AG20443 (cell line): ENCODE results near the gene KRTAP22-1.

Experiments used
- DNase-seq: peaks from one replicate; pipeline ENCODE4 v3.0.0; 2012; ENCODE audit warnings: low spot score, mixed read lengths

The KRTAP22-1 gene

DNA sequence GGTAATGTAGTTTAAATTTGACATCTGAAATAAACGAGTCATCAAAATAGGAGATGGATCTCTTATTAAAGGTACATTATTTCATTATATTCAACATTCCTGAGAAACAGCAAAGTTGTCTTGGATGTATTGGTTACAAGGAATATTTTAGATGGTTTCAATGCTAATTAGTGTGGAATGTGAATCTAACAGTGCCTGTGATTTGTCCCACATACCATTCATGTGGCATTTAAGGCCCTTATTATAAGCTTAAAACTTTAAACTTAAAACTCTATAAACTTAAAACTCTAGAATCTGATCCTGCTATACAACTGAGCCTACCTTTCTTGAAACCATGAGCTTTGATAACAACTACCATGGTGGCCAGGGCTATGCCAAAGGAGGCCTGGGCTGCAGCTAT is at the start of gene KRTAP22-1:
TSS of gene KRTAP22-1 (plus strand) at position 301 of the 400 bp plus-strand sequence.
- no peak for DNase-seq

DNA sequence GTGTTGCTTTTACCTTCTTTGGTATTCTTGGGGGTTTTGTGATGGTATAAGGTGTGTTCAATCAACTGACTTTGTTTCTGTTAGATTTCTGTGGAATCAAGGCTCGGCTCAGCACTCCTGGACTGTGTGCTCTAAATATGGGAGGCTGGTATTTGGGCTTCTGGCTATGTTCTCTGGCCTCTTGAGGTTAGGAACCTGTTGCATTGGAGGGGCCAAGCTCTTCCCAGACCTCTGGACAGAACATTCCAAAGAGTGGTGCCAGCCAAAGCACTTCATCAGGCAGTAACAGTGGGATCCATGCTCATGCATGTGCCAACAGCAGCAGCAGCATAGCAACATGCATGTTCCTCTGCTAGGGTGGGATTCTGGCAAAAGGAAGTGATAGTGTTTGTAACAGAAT is 48.1 kb upstream of the KRTAP22-1 start:
- DNase-seq, result no peak

DNA sequence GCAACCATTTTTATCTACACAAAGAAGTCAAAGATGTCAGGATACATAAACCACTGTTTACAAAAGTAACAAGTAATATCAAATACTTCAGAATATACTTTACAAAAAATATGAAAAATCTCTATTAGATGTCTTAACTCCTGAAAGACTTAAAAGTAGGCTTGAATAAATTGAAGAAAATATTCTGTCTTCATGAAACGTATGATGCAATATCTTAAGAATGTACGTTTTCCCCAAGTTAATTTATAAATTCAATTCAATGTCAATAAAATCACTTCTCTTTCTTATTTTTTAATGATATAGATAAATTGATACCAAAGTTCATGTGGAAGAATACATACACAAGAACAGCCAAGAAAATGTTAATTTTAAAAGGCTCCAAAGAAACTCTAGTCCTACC is 45.8 kb upstream of the KRTAP22-1 start:
- no peak for DNase-seq

DNA sequence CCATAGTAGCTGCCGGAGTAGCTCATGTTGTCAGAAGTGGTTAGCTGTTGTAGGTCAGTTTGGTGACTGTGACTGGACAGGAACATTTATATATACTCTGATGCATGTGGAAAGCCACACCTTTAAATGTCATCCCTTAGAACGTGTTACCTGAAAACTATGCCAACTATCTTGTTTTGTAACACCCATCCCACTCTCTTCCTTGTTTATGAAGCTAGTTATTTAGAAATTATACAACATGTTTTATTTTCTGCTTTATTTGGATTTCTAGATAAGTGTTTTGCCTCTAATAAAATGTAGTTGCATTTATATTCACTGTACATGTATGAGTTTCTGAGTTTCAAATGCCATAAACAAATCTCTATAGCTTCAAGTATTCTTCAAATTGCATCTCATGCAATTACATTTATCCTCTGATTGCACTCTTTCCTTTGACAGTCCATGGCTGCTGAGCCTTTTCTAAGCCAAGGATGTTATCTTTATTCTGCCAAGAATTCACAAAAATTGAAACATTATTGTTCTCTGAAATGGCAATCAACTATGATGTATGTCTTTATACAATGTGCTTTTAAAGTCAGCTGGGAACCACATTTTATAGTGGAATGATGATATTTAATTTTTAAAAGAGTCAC is 39.5 kb upstream of the KRTAP22-1 start, which contains the start of gene KRTAP19-7:
TSS of gene KRTAP19-7 (minus strand) at position 51 of the 632 bp plus-strand sequence. CDS start at position 26, 25 bp downstream.
- no peak for DNase-seq

DNA sequence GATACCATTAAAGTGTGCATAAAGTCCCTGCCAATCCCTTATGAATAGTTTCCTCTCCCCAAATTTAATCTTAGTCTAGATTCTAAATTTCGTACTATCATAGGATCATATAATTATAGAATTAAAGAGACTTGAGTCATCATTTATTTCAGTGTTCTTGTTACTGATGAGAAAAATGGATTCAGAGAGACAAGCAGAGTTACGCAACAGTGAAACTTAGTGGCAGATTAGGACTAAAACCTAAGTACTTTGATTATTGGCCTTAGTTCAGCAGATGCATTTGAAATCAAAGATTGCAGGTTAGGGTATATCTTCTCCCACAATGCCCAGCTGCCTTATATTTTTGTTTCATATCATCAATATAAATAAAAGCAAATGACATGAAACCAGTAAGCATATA is 38.9 kb upstream of the KRTAP22-1 start:
- DNase-seq, result no peak

DNA sequence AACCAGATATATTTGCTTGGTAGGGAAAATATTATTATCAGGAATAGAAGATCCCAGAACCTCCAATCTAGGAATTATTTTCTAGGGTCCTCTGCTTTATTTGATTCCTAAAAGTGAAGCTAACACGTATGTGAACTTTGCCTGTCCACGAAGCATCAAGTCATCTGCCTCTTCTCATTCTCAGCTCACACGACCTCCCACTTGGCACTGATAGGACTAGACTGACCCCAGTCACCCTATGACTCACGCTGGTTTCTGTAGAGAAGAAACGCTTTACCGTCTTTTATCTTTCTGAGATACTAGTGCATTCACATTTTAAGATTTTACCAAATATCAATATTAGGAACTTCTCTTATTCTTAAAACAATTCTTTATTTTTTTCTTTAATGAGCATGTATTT is 37.8 kb upstream of the KRTAP22-1 start:
- no peak for DNase-seq

DNA sequence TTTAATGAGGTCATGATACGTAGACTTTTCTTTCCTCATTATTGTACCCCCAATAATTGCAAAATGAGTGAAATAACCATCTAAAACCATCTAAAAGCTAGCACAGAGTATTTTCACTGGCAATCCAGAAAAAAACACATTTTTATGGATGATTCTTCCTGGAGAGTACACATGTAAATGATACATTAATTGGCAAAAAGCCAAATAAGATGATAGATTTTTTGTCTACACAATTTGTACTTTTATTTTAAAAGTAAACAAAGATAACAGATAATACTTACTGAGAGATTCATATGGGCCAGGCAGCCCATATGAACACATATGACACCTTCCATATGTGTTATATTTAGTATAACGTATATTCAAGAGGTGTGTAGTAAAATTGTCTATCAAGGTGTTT is 37.3 kb upstream of the KRTAP22-1 start:
- DNase-seq, result no peak

DNA sequence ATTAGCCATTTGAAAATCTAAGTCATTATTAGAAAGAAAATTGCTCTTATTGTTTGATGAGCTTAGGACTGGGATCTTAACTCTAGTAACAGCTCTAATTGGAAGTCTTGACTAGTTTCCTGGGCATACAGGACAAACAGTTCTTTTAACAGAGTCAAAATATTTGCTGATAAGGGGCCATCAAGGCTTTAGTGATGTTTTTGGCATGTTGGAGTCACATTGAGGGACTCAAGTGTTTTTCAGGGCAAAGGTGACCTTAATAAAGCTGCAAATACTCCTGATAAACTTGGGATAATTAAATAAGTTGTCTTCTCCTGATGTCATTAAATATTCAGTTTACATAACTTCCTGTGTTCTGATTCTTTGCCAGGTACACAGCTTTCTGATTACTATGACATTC is 33.3 kb upstream of the KRTAP22-1 start:
- DNase-seq, result no peak

DNA sequence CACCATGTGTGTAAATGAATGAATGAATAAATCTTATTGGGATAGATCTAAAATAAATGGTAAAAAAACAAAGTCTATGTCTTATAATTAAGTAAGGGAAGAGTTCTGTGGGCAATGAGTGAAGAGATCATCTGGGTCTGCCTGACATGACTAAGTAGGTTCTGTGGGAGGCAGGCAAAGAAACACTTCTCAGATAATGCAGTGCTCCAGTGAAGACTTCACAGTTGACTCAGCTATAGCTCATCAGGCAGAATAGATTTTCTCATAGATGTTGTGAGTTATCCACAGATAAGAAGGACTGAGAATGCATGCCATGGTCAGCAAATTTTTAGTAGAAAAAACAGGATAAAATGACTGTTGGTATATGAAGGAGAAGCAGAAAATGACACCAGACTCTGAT is 23.1 kb upstream of the KRTAP22-1 start:
- no peak for DNase-seq

DNA sequence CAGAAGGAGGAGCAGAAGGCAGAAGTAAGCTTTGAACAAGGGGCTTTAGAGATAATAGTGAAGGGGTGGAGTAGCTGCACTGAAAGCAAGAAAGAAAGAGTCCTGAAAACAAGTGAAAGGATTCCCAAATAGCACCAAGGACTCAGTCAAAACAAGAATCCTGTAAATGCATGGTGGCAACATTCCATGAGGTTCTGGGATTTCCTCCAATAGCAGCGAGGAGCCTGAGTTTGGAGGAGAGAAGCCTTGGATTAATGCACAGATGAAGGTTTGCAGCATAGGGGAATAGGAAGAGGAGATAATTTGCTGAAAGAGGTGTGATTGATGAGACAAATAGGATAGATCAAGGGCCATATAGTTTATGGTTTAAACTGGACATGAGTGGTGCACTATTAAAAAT is 21.5 kb upstream of the KRTAP22-1 start:
- DNase-seq, result no peak

DNA sequence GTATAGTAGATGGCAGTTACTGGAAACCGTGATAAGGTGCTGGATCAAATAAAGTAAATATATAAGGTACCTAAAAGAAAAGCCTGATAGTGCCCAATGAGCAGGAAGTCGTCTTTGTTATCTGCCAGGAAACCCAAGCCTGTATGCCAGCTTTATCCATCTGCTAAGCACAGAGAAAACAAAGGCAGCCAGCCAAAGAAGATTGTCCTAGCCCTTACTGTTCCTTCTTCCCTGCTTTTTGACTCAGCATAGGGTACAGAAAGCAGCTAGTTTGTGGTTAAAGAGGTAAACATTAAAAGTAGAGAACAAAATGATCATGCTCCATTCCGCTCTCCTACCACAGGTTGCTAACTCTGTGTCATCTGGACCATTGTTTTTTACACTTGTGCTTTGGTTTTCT is 20.8 kb upstream of the KRTAP22-1 start:
- no peak for DNase-seq

DNA sequence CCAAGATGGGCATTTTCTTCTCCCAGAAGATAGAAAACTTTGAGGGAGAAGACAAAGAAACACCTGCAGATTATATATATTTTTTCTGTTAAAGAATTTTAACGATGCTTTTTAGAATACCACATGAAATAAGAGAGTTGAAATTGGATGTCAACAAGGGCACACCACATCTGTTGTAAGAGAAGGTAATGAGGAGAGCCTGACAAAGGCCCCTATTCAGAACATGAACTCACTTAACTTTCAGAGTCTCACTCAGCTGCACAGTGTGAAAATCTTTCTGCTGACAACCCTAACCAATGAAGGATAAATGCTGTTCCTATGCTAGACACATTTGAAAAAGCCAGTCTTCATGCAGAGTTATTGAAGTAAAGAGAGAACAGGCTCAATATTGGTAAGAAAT is 18.0 kb upstream of the KRTAP22-1 start:
- DNase-seq, result no peak

DNA sequence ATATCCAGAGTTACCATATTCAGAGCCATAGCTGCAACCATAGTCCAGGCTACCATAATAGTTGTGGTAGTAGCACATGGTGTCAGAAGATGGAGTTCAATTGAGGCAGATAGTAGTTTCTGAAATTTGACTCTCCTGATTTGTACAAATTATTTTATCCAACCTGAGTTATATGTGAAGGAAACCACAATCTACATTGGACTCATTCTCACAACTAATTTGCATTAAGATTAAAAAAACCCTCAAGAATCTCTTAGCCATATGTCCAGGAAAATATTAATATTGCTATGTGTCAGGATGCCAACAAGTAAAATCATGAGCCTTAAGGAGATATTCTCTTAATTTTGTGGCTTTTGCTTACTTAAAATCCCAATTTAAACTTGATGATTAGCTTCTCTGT is 10.6 kb upstream of the KRTAP22-1 start, which contains the start of gene KRTAP22-2:
TSS of gene KRTAP22-2 (minus strand) at position 101 of the 400 bp plus-strand sequence.
- no peak for DNase-seq

DNA sequence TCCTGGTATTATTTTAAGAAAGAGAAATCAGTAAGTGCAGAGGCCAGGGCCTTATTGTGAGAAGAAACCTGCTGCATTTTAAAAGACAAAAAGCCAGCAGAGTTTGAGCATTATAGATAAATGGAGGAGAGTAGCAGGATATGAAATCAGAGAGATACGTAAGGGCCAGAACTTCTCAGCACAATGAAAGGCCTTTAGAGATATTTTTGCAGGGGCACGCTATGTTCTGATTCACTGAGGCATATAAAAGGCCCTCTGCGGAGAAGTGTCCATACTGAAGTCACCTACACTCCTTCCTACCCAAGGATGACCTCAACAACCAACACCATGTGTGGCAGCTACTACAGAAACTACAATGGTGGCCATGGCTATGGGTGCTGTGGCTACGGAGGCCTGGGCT is 8.7 kb upstream of the KRTAP22-1 start, which contains the start of gene KRTAP6-3:
TSS of gene KRTAP6-3 (plus strand) at position 301 of the 400 bp plus-strand sequence. CDS start at position 307, 6 bp downstream.
- DNase-seq, result no peak

DNA sequence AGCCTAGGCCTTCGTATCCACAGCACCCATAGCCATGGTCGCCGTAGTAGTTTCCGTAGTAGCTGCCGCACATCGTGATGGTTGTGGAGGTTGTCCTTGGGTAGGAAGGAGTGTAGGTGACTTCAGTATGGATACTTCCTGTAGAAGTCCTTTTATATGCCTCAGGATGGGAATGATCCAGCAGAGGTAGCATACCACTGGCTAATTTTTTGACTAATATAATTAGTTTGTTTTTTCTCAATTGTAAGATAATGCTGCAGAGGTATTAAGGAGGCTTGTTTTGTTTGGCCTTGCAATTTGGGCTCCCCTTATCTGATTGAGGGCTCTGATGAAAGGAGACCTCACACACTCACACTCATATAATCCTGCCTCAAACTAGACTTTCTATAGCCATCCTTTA is 2.1 kb upstream of the KRTAP22-1 start, which contains the start of gene KRTAP6-2:
TSS of gene KRTAP6-2 (minus strand) at position 101 of the 400 bp plus-strand sequence. CDS start at position 73, 28 bp downstream.
- DNase-seq, result no peak

DNA sequence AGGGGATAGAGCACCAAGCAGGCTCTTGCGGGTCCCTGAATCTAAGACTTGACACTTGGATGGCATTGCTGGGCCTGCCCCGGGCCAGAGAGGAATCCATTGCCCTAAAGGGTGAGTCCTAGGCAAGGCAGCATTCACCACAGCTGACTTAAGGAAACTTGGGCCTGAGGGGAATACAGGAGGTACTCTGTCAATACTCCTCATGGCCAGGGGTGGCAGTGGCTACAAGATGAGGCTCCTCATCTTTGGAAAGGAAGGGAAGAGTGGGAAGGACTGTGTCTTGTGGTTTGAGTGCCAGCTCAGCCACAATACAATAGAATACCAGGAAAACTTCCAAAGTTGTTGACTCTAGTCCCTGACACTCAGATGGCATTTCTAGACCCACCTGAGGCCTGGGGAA is 5.1 kb downstream of the KRTAP22-1 start:
- no peak for DNase-seq

DNA sequence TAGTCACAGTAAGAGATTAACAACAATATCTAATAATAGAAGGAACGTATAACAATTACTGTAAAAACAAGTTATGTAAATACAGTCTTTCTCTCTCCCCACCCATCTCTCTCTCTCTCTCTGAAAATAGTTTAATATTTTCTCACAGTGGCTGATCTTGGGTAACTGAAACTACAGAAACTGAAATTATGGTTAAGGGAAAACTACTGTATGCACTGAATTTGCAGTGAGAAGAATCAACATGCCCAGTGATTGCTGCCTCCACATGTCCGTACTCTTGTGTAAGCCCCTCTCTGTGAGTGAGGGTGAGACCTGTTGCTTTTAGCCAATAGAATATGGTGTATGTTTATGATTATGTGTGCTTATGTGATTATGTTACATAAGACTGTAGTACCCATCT is 11.2 kb downstream of the KRTAP22-1 start:
- no peak for DNase-seq

DNA sequence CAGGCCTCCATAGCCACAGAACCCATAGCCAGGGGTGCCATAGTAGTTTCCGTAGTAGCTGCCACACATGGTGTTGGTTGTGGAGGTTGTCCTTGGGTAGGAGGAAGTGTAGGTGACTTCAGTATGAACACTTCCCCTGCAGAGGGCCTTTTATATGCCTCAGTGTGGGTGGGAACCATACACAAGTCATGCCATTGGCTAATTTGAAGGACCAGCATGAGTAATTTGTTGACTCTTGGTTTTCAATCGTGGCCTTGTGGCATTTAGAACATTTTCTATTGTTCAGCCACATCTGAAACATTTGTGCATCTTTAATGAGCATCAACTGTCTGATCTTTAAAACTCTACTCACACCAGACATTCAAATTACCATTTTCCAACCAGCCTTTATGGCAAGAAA is 12.9 kb downstream of the KRTAP22-1 start, which contains the start of gene KRTAP6-1:
TSS of gene KRTAP6-1 (minus strand) at position 95 of the 400 bp plus-strand sequence. CDS start at position 69, 26 bp downstream.
- DNase-seq, result no peak

DNA sequence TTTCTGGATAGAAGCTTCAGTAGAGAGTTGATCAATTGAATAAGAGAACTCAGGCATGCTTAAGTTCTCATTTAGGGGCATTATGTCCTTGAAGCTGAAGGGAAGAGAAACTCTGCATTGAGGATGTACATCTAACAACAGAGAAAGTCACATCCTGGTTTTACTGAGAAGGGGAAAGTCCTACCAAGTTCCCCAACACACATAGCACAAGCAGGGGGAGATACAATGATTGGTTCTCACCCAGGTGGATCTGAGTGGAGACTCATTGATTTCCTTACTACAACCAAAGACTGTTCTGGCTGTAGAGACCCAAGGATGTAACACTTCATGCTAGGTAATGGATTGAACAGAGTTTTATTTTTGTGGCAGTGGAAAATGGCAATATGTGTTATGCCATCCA is 14.3 kb downstream of the KRTAP22-1 start:
- DNase-seq, result no peak

DNA sequence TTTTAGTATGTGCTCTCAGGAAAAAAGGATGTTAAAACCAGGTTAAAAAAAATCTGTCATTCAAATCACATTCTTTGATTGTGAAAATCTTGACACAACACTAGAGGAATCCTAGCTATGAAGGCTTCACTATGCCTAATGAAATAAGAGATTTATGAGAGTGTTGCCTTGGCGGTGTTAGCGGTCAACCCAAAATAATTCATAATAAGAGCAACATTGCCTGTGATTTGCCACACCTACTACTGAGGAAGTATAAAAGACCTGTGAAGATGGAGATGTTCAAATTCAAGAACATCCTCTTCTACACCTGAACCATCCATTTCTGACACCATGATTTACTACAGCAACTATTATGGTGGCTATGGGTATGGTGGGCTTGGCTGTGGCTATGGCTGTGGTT is 15.2 kb downstream of the KRTAP22-1 start, which contains the start of gene KRTAP20-1:
TSS of gene KRTAP20-1 (plus strand) at position 301 of the 400 bp plus-strand sequence. CDS start at position 331, 30 bp downstream.
- no peak for DNase-seq

DNA sequence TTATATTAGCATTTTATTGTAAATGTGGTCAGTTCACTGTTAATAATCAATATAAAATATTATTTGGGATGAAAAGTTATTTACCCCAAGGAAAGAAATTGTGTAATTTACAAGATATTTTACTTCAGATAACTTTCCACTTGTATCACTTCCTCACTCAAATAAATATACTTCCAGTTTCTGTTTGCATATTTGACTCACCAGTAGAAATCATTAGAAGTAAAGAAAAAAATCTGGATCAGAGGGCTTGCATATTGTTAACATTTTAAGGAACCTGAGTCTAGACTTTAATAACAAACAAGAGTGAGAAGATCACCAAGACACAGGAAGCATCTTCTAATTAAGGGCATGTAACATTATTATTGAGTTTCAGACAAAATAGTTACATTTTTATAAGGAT is 19.2 kb downstream of the KRTAP22-1 start:
- DNase-seq, result no peak

DNA sequence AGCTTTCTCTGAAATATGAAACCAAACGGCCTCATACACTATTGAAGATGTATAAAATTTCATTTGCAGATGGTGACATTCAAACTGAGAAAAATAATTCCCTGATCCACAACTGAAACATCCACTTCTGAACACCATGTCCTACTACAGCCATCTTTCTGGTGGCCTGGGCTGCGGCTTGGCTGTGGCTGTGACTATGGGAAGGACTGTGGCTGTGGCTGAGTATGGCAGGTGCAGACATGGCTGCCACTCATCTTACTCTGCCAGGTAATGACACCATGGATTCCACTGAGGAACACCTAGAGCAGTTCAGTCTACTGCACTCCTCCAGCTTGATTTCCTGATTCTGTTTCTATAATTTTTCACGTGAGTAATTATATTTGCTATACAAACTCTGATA is 19.6 kb downstream of the KRTAP22-1 start, which contains the start of gene KRTAP20-4:
TSS of gene KRTAP20-4 (plus strand) at position 106 of the 400 bp plus-strand sequence.
- no peak for DNase-seq

DNA sequence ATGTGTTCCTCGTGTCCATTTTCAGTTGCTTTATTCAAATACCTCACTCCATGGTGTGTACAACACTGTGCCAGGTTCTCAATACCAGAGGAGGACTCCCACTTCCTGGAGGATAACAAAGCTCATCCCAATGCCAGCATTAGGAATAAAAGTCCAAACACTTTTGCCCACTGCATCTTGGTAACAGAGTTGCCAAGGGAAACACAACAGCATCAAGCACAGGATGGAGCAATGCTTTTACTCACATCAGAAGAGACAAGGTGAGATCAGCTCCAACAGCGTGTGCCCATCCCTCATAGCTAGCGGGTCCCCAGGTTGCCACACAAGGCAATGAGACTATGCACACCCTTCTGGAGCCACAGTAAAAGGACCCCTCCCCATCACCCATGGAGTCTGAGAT is 22.5 kb downstream of the KRTAP22-1 start:
- DNase-seq, result no peak
